Omental fat pad (tissue), 4 donors: ENCODE results near the gene CISD3. TPM values are rescaled to one million over a fixed set of nuclear protein-coding genes. Genes with fewer than 3 reads are reported as not detected.
A peak's percentile ranks its signal among the peaks of the same experiment; 100 is the strongest.

Experiments
- ATAC-seq: fragments of 150-250 bp; one replicate; pipeline ENCODE4 v1.9.1; 2016; ENCODE audit warnings: mild to moderate bottlenecking, moderate library complexity; ENCODE audit not compliant: low FRiP score
- DNase-seq: peaks from one replicate; pipeline ENCODE4 v3.0.0-alpha.2; 2019; ENCODE audit warnings: low spot score
- total RNA-seq, 4 donors: library from RNA; depleted of rRNA; stranded (reverse); fragments of >200 nt; gene quantifications; one replicate each; pipeline ENCODE4 v1.1.0, GENCODE V29; 2016
- TF ChIP-seq, protein P1 (sequence below), 3 donors: fragments of 450-650 bp; IDR thresholded peaks; one replicate each; pipeline ENCODE4 v1.5.1; 2016 to 2017; ENCODE audit warnings: antibody characterized with exemption in 3 of 3, mild to moderate bottlenecking in 3 of 3, moderate library complexity in 2 of 3

The CISD3 gene
- total RNA-seq, 4 donors from 2014 or later, result 7.6 to 25.5 (median 15.7) TPM

DNA sequence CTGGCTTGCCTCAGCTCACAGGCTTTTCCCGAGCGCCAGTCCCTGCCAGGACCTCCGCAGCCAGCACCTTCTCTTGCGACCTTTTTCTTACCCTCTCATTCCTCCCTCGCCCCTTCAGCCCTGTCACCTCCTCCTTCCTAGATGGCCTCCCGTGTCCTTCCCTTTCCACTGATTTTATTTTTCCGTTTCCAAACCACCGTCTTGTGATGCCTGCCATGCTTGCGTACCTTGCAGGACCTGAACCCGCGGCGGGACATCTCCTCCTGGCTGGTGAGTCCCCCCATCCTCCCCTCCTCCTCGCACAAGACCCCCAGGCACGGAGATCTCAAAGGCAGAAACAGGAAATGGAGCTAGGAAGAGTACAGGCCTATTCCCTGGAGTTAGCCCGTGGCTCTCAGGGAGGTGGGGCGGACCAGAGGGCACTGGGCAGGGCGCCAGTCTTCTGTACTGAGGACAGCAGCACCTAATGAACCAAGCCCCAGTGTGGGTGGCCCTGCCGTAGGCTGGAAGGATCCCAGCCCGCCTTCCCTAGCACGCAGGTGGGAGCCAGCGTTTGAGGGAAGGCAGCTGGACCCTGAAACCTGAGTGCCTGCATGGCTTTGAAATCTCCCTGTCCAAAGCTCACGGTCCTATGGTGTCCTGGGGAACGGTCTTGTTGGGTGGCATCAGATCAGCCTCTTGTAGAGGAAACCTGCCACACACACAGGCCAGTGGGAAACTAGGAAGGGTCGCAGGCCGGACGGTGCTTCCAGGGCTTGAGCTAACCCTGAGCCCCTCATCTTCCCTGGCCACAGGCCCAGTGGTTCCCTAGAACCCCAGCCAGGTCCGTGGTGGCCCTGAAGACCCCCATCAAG is 612 bp downstream of the CISD3 start:
- ATAC-seq (peak; percentile 22), DNase-seq (no peak)
- TF ChIP-seq, protein P1, sequence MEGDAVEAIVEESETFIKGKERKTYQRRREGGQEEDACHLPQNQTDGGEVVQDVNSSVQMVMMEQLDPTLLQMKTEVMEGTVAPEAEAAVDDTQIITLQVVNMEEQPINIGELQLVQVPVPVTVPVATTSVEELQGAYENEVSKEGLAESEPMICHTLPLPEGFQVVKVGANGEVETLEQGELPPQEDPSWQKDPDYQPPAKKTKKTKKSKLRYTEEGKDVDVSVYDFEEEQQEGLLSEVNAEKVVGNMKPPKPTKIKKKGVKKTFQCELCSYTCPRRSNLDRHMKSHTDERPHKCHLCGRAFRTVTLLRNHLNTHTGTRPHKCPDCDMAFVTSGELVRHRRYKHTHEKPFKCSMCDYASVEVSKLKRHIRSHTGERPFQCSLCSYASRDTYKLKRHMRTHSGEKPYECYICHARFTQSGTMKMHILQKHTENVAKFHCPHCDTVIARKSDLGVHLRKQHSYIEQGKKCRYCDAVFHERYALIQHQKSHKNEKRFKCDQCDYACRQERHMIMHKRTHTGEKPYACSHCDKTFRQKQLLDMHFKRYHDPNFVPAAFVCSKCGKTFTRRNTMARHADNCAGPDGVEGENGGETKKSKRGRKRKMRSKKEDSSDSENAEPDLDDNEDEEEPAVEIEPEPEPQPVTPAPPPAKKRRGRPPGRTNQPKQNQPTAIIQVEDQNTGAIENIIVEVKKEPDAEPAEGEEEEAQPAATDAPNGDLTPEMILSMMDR (IDR thresholded peaks at IDR 0.05), result no peak

DNA sequence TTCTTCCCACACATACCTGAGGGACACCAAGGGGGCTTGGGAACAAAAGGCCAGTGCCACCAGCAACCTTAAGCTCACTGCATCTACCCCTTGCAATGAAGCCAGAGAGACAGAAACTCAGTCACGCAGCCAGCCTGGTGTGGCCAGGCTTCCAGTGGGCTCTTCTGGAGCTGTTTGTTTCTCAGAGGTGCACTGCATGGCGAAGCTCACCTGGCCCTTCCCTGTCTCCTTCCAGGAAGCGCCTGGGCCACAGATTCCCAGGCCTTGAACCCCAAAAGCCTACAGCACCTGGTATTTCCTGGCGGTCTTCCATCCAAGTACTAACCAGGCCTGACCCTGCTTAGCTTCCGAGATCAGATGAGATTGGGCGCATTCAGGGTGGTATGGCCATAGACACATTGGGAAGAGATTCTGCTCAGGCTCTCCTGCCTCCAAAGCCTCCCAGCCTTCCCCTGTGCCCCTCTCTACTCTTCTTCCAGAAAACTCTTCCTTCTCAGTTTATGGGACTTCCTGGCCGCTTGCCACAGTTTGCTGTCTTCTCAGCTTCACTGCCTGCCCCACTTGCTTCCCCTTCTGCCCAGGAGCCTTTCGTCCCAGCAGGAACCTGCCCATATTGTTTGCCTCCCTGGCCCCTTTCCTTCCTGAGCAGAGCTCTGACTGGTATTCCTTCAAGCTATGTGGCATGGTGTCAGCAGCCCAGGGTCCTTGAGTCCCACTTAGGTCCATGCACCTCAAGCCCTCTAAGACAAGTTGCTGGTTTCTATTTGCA is 1.6 kb downstream of the CISD3 start:
- no peak for ATAC-seq
- TF ChIP-seq, protein P1 (IDR thresholded peaks at IDR 0.05), result no peak
- DNase-seq, result no peak

DNA sequence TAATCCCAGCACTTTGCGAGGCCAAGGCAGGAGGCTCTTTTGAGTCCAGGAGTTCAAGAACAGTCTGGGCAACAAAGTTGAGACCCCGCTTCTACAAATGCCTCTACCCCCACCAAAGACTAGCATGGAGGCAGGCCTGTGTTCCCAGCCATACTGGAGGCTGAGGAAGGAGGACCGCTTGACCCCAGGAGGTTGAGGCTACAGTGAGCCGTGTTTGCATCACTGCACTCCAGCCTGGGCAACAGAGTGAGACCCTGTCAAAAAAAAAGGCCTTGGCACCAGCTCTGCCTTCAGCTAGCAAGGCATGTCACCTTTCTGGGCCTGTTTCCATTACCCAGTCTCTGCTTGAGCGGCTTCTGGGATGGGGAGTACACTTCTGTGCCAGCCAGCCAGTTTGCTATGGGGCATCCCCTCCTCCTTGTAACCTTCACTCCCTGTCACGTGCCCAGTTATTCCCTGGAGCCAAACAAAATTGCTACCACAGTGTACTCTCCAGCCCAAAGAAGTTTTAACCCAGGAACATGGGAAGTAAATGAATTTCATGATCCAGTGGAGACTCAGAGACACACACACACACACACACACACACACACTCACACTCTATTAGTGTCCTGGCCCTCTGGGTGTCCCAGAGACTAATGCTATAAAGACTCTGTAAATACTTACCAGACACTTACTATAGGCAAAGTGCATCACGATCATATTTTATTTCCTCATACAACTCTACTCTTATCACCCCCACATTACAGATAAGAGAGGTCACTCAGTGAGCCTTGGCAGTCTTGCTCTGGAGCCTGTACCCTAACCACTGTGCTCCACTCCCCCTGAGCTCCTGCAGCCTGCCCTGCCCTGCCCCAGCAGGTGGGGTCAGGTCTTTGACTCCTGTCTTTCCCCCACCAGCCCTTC is 2.5 kb downstream of the CISD3 start:
- DNase-seq, result no peak
- ATAC-seq, result no peak
- TF ChIP-seq, protein P1 (IDR thresholded peaks at IDR 0.05), result no peak

DNA sequence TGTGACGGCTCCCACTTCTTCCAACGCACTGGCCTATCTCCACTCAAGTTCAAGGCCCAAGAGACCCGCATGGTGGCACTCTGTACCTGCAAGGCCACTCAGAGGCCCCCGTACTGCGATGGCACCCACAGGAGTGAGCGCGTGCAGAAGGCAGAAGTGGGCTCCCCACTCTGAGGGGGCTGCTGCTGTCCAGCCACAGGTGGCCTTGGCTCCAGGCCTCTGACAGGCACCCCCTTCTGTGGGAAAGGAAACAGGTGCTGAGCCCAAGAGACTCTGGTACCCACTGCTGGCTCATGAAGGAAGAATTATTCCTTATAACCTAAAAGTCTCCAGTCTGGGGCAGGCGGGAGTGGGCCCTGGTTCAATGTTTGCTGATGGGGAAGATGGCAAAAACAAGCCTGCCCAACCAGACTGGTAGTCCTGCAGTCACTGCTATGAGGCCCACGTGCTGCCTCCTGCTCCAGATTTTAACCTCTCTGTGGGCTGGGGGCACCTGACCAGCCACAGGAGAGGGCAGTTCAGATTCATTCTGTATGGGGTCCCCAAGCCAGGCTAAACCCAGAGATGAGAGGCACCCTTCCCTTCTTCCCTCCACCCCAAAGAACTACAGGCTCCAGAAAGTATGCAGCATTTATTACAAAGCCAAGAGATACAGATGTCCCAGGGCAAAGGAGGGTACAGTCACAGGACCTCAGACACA is 3.3 kb downstream of the CISD3 start:
- TF ChIP-seq, protein P1 (IDR thresholded peaks at IDR 0.05), result no peak
- DNase-seq (no peak), ATAC-seq (no peak)

DNA sequence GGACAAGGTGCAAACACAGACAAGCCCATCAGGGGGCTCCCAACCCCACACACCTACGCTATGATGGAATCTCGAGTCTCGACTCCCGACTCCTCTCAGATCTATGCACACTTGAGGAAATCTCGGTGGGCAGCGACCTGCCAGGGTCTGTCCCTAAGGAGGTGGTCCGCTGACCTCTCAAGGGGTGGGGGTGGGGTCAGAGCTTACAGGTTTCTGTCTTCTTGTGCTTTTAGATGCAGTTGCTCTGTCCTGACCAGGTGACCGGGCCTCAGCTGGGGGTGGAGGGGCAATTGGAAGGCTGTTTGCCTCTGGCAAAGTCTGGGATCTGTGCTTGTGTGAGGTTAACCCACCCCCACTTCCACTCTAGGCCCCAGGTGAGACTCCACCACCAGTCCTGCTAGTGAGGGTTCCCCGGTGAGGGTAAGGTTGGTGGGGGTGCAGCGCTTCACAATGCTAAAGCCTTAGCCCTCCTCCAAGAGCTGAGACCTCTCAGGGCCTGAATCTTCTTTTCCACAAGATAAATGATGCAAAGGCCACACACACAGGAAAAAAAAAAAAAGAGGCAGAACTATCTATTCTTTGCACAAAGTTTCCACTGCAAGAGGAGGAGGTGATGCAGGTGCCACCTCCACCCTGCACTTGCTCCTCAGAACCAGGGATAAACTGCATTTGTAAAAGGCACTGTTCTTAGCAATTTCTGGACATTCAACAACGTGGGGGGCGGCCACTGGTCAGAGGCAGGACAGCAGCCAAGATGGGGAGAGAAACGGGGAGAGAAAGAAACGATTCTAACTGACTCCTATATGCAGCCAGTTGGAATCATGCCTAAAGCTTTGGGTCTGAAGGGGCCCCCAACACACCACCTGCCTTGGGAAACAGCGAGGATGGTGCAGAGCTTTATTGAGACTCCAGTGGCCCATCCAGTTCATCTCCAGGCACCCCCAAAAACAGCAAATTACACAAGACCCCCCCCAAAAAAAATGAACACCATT is 4.1 kb downstream of the CISD3 start:
- ATAC-seq (no peak), DNase-seq (no peak)
- TF ChIP-seq, protein P1 (IDR thresholded peaks at IDR 0.05), result no peak
